Endothelial cell (in vitro differentiated cells): Measurements from ENCODE around the gene TVP23C. TPM values are rescaled to one million over a fixed set of nuclear protein-coding genes. Genes with fewer than 3 reads are reported as not detected.
A peak's percentile ranks its signal among the peaks of the same experiment; 100 is the strongest.

Experiments used
- DNase-seq: peaks from one replicate; pipeline ENCODE4 v3.0.0; 2021; ENCODE audit warnings: low spot score
- H3K27ac Mint-ChIP-seq: one replicate; pipeline ENCODE4 v1.8.0; 2021; ENCODE audit warnings: mixed read lengths, inconsistent platforms; ENCODE audit not compliant: unreplicated experiment
- H3K27me3 Mint-ChIP-seq: one replicate; pipeline ENCODE4 v1.8.0; 2021; ENCODE audit warnings: mild to moderate bottlenecking, moderate library complexity, mixed read lengths, inconsistent platforms; ENCODE audit not compliant: unreplicated experiment
- H3K36me3 Mint-ChIP-seq: one replicate; pipeline ENCODE4 v1.8.0; 2021; ENCODE audit warnings: mild to moderate bottlenecking, low read depth, mixed read lengths, inconsistent platforms; ENCODE audit not compliant: unreplicated experiment
- H3K4me1 Mint-ChIP-seq: one replicate; pipeline ENCODE4 v1.8.0; 2021; ENCODE audit warnings: mild to moderate bottlenecking, mixed read lengths, inconsistent platforms; ENCODE audit not compliant: unreplicated experiment
- H3K4me3 Mint-ChIP-seq: one replicate; pipeline ENCODE4 v1.8.0; 2021; ENCODE audit warnings: mild to moderate bottlenecking, mixed read lengths, inconsistent platforms; ENCODE audit not compliant: unreplicated experiment
- H3K9me3 Mint-ChIP-seq: one replicate; pipeline ENCODE4 v1.8.0; 2021; ENCODE audit warnings: mixed read lengths, inconsistent platforms; ENCODE audit not compliant: unreplicated experiment
- total RNA-seq: library from RNA; stranded (reverse); fragmentation: NEBNext Ultra II Directional; extraction: Animal tissue kit (Norgen Biotek cat#: 25700); gene quantifications from one replicate; pipeline ENCODE4 v1.2.1, GENCODE V29; 2021; ENCODE audit not compliant: unreplicated experiment
- TF ChIP-seq, protein P1 (sequence below): fragments of 200-600 bp; sonication (generic); IDR thresholded peaks from one replicate; pipeline ENCODE4 v1.5.0; 2021; ENCODE audit warnings: antibody characterized with exemption; ENCODE audit not compliant: unreplicated experiment

TVP23C gene
- total RNA-seq, 1 donor from 2014 or later: 23.1 TPM

GRCh38 chr17:15462976-15463772, 100.1 kb downstream of the TVP23C start:
- no peak for DNase-seq
- TF ChIP-seq, protein P1, sequence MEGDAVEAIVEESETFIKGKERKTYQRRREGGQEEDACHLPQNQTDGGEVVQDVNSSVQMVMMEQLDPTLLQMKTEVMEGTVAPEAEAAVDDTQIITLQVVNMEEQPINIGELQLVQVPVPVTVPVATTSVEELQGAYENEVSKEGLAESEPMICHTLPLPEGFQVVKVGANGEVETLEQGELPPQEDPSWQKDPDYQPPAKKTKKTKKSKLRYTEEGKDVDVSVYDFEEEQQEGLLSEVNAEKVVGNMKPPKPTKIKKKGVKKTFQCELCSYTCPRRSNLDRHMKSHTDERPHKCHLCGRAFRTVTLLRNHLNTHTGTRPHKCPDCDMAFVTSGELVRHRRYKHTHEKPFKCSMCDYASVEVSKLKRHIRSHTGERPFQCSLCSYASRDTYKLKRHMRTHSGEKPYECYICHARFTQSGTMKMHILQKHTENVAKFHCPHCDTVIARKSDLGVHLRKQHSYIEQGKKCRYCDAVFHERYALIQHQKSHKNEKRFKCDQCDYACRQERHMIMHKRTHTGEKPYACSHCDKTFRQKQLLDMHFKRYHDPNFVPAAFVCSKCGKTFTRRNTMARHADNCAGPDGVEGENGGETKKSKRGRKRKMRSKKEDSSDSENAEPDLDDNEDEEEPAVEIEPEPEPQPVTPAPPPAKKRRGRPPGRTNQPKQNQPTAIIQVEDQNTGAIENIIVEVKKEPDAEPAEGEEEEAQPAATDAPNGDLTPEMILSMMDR: no peak
- H3K4me1 Mint-ChIP-seq: peaks cover 13% of the 10 kb centered on the region
- H3K9me3 Mint-ChIP-seq: no peaks in the 10 kb centered on the region
- H3K36me3 Mint-ChIP-seq: peaks cover 5% of the 10 kb centered on the region
- peaks cover 2% of the 10 kb centered on the region for H3K27me3 Mint-ChIP-seq
- no peak overlapping the region for H3K4me3 Mint-ChIP-seq
- H3K27ac Mint-ChIP-seq: no peak overlapping the region

- peak overlapping the region; percentile 84 for H3K27ac Mint-ChIP-seq
These were observed 105.6 kb downstream of the TVP23C start for GRCh38 chr17:15457723-15458094.

DNA sequence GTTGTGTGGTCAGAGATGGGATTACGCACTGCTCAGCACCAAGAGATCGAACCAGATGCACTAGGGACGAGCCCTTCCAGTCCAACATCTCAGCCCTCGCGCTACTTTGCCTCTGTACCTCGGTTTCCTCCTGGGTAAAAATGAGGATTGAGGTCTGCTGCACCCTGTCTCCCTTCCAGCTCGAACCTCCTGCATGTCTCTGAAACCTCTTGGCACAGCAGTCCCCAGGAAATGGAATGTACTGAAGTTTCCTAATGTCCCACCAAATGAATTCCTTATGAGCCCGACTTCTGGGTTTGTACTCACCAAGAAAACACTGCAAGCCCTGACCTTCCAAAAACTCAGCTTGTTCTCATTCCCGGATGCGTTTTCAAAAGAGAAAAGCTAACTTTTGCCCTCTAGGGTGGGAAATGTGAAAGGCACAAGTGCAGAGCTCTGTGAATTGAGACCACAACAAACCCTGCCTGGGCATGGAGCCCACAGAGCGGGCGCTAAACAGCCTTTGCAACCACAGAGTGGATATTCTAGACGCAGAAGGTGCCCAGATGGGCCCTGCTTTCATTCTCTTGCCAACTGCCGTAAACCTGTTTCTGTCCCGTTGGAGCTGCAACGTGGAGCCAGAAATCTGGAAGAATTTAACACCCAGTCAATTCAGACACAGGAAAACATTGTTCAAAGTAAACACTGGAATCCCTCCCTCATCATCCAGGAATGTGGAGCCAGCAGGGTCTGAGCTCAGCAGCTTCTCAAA, 106.1 kb downstream of the TVP23C start:
- no peak overlapping the region for H3K4me3 Mint-ChIP-seq
- H3K27me3 Mint-ChIP-seq: peaks cover 5% of the 10 kb centered on the region
- H3K4me1 Mint-ChIP-seq: peaks cover 31% of the 10 kb centered on the region
- H3K9me3 Mint-ChIP-seq: no peaks in the 10 kb centered on the region
- TF ChIP-seq, protein P1: no peak
- DNase-seq: no peak
- peaks cover 28% of the 10 kb centered on the region for H3K36me3 Mint-ChIP-seq
- H3K27ac Mint-ChIP-seq: peak overlapping the region; percentile 84

More at GRCh38 chr17:15457723-15458094, 105.6 kb downstream of the TVP23C start:
- Mint-ChIP-seq H3K36me3 (peaks cover 28% of the 10 kb centered on the region), H3K27me3 (peaks cover 5% of the 10 kb centered on the region), H3K9me3 (no peaks in the 10 kb centered on the region), H3K4me3 (no peak overlapping the region), H3K4me1 (peaks cover 31% of the 10 kb centered on the region)
- no peak for DNase-seq
- TF ChIP-seq, protein P1: no peak

- peaks cover 3% of the 10 kb centered on the region for H3K27me3 Mint-ChIP-seq
- H3K4me3 Mint-ChIP-seq: no peak overlapping the region
- no peaks in the 10 kb centered on the region for H3K9me3 Mint-ChIP-seq
- TF ChIP-seq, protein P1: no peak
- peaks cover 28% of the 10 kb centered on the region for H3K36me3 Mint-ChIP-seq
- H3K4me1 Mint-ChIP-seq: peaks cover 31% of the 10 kb centered on the region
- DNase-seq: no peak
- peak overlapping the region; percentile 84 for H3K27ac Mint-ChIP-seq
These were observed 106.8 kb downstream of the TVP23C start for GRCh38 chr17:15456496-15456895.

DNA sequence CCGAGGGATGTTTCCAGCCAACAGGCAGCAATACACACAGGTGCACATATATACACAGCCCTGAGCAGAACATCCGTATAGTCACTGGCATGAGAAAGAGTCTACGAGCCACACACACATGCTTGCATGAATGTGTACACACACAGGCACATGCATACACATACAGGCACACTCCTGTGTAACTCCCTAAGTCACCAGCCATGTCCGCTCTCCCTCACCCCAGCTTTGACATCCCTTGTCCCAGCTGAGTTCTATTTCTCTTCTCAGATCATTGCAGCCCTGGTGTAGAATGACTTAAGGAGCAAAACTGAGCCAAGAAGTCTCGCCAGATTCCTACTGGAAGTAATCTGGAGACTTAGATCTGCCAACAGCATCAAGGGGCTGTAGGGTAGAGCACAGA, 108.9 kb downstream of the TVP23C start:
- H3K36me3 Mint-ChIP-seq: peaks cover 27% of the 10 kb centered on the region
- no peak for DNase-seq
- no peaks in the 10 kb centered on the region for H3K9me3 Mint-ChIP-seq
- no peak overlapping the region for H3K27ac Mint-ChIP-seq
- H3K4me3 Mint-ChIP-seq: peak overlapping the region; percentile 51
- TF ChIP-seq, protein P1: no peak
- H3K4me1 Mint-ChIP-seq: peaks cover 24% of the 10 kb centered on the region
- H3K27me3 Mint-ChIP-seq: peaks cover 3% of the 10 kb centered on the region
